PC-3 (cell line): ENCODE measurements around the gene GOLM1. TPM values are rescaled to one million over a fixed set of nuclear protein-coding genes. Genes with fewer than 3 reads are reported as not detected.

Experiments used
- ATAC-seq: fragments of 200-7000 bp; cut with Tn5 transposase; 2 replicates; pipeline ENCODE4 v1.9.1; 2020; ENCODE audit warnings: mild to moderate bottlenecking, moderate library complexity
- BruUV-seq: library from RNA; stranded (reverse); fragments of 400-500 nt; replicated peaks from 2 replicates; lab custom pipeline; 2021; lab: Mats Ljungman, UMichigan
- CTCF ChIA-PET: fragments of 300-600 bp; sonication (Branson Sonifier 250); formaldehyde crosslinking; loops from one replicate; lab custom pipeline; 2022; ENCODE audit warnings: antibody characterized with exemption; lab: Charles Lee
- POLR2A ChIA-PET: fragments of 300-600 bp; sonication (Branson Sonifier 250); formaldehyde crosslinking; loops from one replicate; lab custom pipeline; 2022; ENCODE audit warnings: antibody characterized with exemption; ENCODE audit not compliant: unreplicated experiment; lab: Charles Lee
- DNase-seq: peaks from one replicate; pipeline ENCODE4 v3.0.0-alpha.2; 2015
- H2AFZ ChIP-seq: fragments of 300-600 bp; sonication (generic); 2 replicates; pipeline ENCODE4 v1.6.0; 2016; ENCODE audit warnings: antibody characterized with exemption, low read length
- H3F3A ChIP-seq: fragments of 300-600 bp; sonication (generic); one replicate; pipeline ENCODE4 v1.6.0; 2017; ENCODE audit warnings: antibody characterized with exemption, low read length, control low read depth, mild to moderate bottlenecking; ENCODE audit not compliant: unreplicated experiment
- H3K27ac ChIP-seq: fragments of 300-600 bp; sonication (generic); 2 replicates; pipeline ENCODE4 v1.5.1; 2016; ENCODE audit warnings: mild to moderate bottlenecking, low read length
- H3K27me3 ChIP-seq: fragments of 300-600 bp; sonication (generic); 2 replicates; pipeline ENCODE4 v1.6.1; 2016; ENCODE audit warnings: low read length, mixed read lengths
- H3K36me3 ChIP-seq: fragments of 300-600 bp; sonication (generic); 2 replicates; pipeline ENCODE4 v1.6.1; 2016; ENCODE audit warnings: low read depth, mixed run types, low read length, mixed read lengths
- H3K4me1 ChIP-seq: fragments of 300-600 bp; sonication (generic); 2 replicates; pipeline ENCODE4 v1.5.1; 2016; ENCODE audit warnings: low read length; ENCODE audit not compliant: insufficient read depth
- H3K4me2 ChIP-seq: fragments of 300-600 bp; sonication (generic); 2 replicates; pipeline ENCODE4 v1.6.0; 2016; ENCODE audit warnings: low read length
- H3K4me3 ChIP-seq: fragments of 300-600 bp; sonication (generic); 2 replicates; pipeline ENCODE4 v1.5.1; 2016; ENCODE audit warnings: mild to moderate bottlenecking, low read length, mixed read lengths
- H3K79me2 ChIP-seq: fragments of 300-600 bp; sonication (generic); 2 replicates; pipeline ENCODE4 v1.6.1; 2017; ENCODE audit warnings: low read length, mixed read lengths
- H3K9ac ChIP-seq: fragments of 300-600 bp; sonication (generic); 2 replicates; pipeline ENCODE4 v1.6.0; 2016; ENCODE audit warnings: mild to moderate bottlenecking, low read length
- H3K9me2 ChIP-seq: fragments of 300-600 bp; sonication (generic); replicated peaks from 2 replicates; pipeline ENCODE4 v1.6.1; 2016; ENCODE audit warnings: mixed run types, low read length, mixed read lengths
- H3K9me3 ChIP-seq: fragments of 300-600 bp; sonication (generic); 2 replicates; pipeline ENCODE4 v1.6.1; 2016; ENCODE audit warnings: low read length, mixed read lengths
- H4K20me1 ChIP-seq: fragments of 300-600 bp; sonication (generic); 2 replicates; pipeline ENCODE4 v1.6.1; 2016; ENCODE audit warnings: low read length, mixed read lengths
- EZH2 ChIP-seq: fragments of 300-600 bp; sonication (generic); IDR thresholded peaks from one replicate; pipeline ENCODE4 v1.6.1; 2017; ENCODE audit warnings: antibody characterized with exemption, mild to moderate bottlenecking, low read length; ENCODE audit not compliant: unreplicated experiment
- EZH2phosphoT487 ChIP-seq: fragments of 300-600 bp; sonication (generic); IDR thresholded peaks from 2 replicates; pipeline ENCODE4 v1.6.1; 2018; ENCODE audit warnings: mild to moderate bottlenecking, antibody characterized with exemption, low read length, borderline replicate concordance
- intact Hi-C: fragments of 100-400 bp; cut with micrococcal nuclease; formaldehyde crosslinking; loops from 2 replicates; pipeline ENCODE4 v1.9.0; 2023
- total RNA-seq: library from RNA; depleted of rRNA; stranded (reverse); fragments of >200 nt; gene quantifications from 2 replicates; pipeline ENCODE4 v1.2.3, GENCODE V29; 2014
- TF ChIP-seq, protein P1 (sequence below): fragments of 300-600 bp; sonication (generic); conservative IDR thresholded peaks from 2 replicates; pipeline ENCODE4 v1.5.1; 2017; ENCODE audit warnings: antibody characterized with exemption, low read depth, mild to moderate bottlenecking, low read length

Gene GOLM1
- total RNA-seq, 1 experiment from 2014 or later: 55.8 TPM

DNA sequence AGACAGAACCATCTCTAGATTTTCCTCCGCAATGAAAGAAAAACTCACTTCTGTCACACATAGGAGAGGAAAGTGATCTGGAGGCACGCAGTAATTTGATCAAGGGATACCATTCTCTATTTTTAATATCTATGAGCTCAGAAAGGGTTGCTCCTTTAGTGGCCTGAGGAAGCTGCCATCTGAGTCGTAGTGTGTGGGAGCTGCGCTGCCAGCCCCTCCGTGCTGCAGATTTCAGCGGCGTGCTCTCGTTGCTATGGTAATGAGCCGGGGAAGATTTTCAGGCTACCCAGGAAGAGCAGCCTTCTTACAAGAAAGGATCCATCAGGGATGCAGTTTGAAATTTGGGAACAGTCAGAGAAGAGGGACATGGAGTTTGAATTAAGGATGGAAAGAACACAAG lies 17.1 kb upstream of the GOLM1 start:
- POLR2A ChIA-PET: no interaction called here
- no peak overlapping the region for H3K4me3 ChIP-seq
- H3K4me2 ChIP-seq: no peak overlapping the region
- CTCF ChIA-PET: no interaction called here
- H3K27me3 ChIP-seq: no peaks in the 10 kb centered on the region
- H2AFZ ChIP-seq: no peak overlapping the region
- H3K9me2 ChIP-seq: no peaks in the 10 kb centered on the region
- H3K9me3 ChIP-seq: no peaks in the 10 kb centered on the region
- H3K9ac ChIP-seq: no peak overlapping the region
- no peaks in the 10 kb centered on the region for H4K20me1 ChIP-seq
- intact Hi-C loops: no loop called here
- no peaks in the 10 kb centered on the region for H3K79me2 ChIP-seq
- H3K36me3 ChIP-seq: no peaks in the 10 kb centered on the region
- ATAC-seq (no peak), DNase-seq (no peak)
- no TSS peak for BruUV-seq
- no peaks in the 10 kb centered on the region for H3F3A ChIP-seq
- no peaks in the 10 kb centered on the region for H3K4me1 ChIP-seq
- TF ChIP-seq EZH2: no peak
- no peak for TF ChIP-seq EZH2phosphoT487
- TF ChIP-seq, protein P1, sequence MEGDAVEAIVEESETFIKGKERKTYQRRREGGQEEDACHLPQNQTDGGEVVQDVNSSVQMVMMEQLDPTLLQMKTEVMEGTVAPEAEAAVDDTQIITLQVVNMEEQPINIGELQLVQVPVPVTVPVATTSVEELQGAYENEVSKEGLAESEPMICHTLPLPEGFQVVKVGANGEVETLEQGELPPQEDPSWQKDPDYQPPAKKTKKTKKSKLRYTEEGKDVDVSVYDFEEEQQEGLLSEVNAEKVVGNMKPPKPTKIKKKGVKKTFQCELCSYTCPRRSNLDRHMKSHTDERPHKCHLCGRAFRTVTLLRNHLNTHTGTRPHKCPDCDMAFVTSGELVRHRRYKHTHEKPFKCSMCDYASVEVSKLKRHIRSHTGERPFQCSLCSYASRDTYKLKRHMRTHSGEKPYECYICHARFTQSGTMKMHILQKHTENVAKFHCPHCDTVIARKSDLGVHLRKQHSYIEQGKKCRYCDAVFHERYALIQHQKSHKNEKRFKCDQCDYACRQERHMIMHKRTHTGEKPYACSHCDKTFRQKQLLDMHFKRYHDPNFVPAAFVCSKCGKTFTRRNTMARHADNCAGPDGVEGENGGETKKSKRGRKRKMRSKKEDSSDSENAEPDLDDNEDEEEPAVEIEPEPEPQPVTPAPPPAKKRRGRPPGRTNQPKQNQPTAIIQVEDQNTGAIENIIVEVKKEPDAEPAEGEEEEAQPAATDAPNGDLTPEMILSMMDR: no peak
- H3K27ac ChIP-seq: no peak overlapping the region

- DNase-seq (no peak), ATAC-seq (no peak)
- no peaks in the 10 kb centered on the region for H3K9me2 ChIP-seq
- TF ChIP-seq, protein P1: no peak
- no peak for TF ChIP-seq EZH2phosphoT487
- TF ChIP-seq EZH2: no peak
- H3F3A ChIP-seq: no peaks in the 10 kb centered on the region
- H3K79me2 ChIP-seq: no peaks in the 10 kb centered on the region
- H3K4me1 ChIP-seq: no peaks in the 10 kb centered on the region
- BruUV-seq: no TSS peak
- no peak overlapping the region for H2AFZ ChIP-seq
- H3K36me3 ChIP-seq: no peaks in the 10 kb centered on the region
- H3K9me3 ChIP-seq: no peaks in the 10 kb centered on the region
- CTCF ChIA-PET: no interaction called here
- no peak overlapping the region for H3K9ac ChIP-seq
- H4K20me1 ChIP-seq: no peaks in the 10 kb centered on the region
- H3K4me3 ChIP-seq: no peak overlapping the region
- intact Hi-C loops: no loop called here
- no peak overlapping the region for H3K4me2 ChIP-seq
- POLR2A ChIA-PET: no interaction called here
- H3K27ac ChIP-seq: no peak overlapping the region
- no peaks in the 10 kb centered on the region for H3K27me3 ChIP-seq
These were observed 16.5 kb upstream of the GOLM1 start for GRCh38 chr9:86115886-86116285.

DNA sequence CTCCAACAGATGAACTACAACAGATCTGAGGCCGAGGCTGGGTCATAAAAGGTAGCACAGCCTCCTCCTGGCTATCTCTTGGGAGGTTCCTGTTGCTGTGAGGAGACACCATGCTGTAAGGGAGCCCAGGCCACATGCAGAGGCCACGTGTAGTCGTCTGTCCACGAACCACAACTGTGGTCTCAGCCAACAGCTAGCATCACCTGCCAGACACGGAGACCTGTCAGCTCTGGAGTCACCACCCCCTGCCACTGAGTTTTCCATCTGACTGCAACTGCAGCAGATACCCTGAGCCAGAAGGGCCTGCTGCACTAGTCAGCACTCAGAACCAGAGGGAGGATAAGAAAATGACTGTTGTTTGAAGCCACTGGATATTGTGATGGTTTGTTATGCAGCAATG lies 12.7 kb upstream of the GOLM1 start:
- Histone ChIP-seq H3K9ac (no peak overlapping the region), H3K79me2 (no peaks in the 10 kb centered on the region), H3K4me3 (no peak overlapping the region), H3K27ac (no peak overlapping the region), H3K4me2 (no peak overlapping the region), H3K27me3 (no peaks in the 10 kb centered on the region), H3K4me1 (peaks cover under 1% of the 10 kb centered on the region; the same call in 1 of the 2 replicates), H4K20me1 (no peaks in the 10 kb centered on the region), H3K9me3 (no peaks in the 10 kb centered on the region), H3K36me3 (no peaks in the 10 kb centered on the region), H2AFZ (no peak overlapping the region), H3K9me2 (no peaks in the 10 kb centered on the region), H3F3A (no peaks in the 10 kb centered on the region)
- ChIA-PET CTCF (no interaction called here), POLR2A (no interaction called here)
- intact Hi-C loops: no loop called here
- ATAC-seq: no peak
- TF ChIP-seq EZH2phosphoT487: no peak
- TF ChIP-seq EZH2: no peak
- TF ChIP-seq, protein P1: no peak
- no TSS peak for BruUV-seq
- DNase-seq: no peak
